GM19025 (cell line): Measurements from ENCODE around the gene QPCTL.

Source experiments
- ATAC-seq: cut with Tn5 transposase; IDR thresholded peaks from one replicate; pipeline ENCODE4 v1.9.1; 2021; ENCODE audit warnings: mild to moderate bottlenecking, low read depth, moderate library complexity; ENCODE audit not compliant: unreplicated experiment

QPCTL gene

GRCh38 chr19:45692187-45693105 is at the start of gene QPCTL:
Gene QPCTL, plus strand, starts transcription at chr19:45692666. Its CDS starts 38 bp downstream, at chr19:45692704.
- peak; percentile 84 for ATAC-seq

GRCh38 chr19:45643024-45643926 is 49.2 kb upstream of the QPCTL start:
- ATAC-seq, result no peak

GRCh38 chr19:45643927-45644771 is 48.3 kb upstream of the QPCTL start:
- no peak for ATAC-seq

- no peak for ATAC-seq
Measured at GRCh38 chr19:45645068-45645630, 47.3 kb upstream of the QPCTL start.

GRCh38 chr19:45645631-45646344 is 46.7 kb upstream of the QPCTL start:
- no peak for ATAC-seq

- no peak for ATAC-seq
Measured at GRCh38 chr19:45646345-45646698, 46.1 kb upstream of the QPCTL start.

GRCh38 chr19:45650722-45651121 is 41.7 kb upstream of the QPCTL start:
- no peak for ATAC-seq

- ATAC-seq, result no peak
Measured at GRCh38 chr19:45653634-45654033, 38.8 kb upstream of the QPCTL start.

GRCh38 chr19:45655073-45655472 is 37.4 kb upstream of the QPCTL start:
- ATAC-seq, result no peak

GRCh38 chr19:45657520-45658167 is 34.8 kb upstream of the QPCTL start:
- ATAC-seq, result no peak

- no peak for ATAC-seq
Measured at GRCh38 chr19:45659096-45659729, 33.3 kb upstream of the QPCTL start.

GRCh38 chr19:45660636-45661035 is 31.8 kb upstream of the QPCTL start:
- no peak for ATAC-seq

- ATAC-seq, result no peak
Measured at GRCh38 chr19:45663800-45664199, 28.7 kb upstream of the QPCTL start.

- ATAC-seq, result no peak
Measured at GRCh38 chr19:45664575-45664974, 27.9 kb upstream of the QPCTL start.

GRCh38 chr19:45667620-45668341 is 24.7 kb upstream of the QPCTL start, which contains the start of gene GIPR:
Gene GIPR, plus strand, starts transcription at chr19:45668221. Its CDS starts 1,300 bp downstream, at chr19:45669521.
- no peak for ATAC-seq

- no peak for ATAC-seq
Measured at GRCh38 chr19:45668342-45668871, 24.1 kb upstream of the QPCTL start.

GRCh38 chr19:45670670-45671453 is 21.6 kb upstream of the QPCTL start:
- ATAC-seq, result no peak
